Dendritic cell treated with granulocyte-macrophage colony-stimulating factor and Interleukin-4, amounts not matched to agents 40 ng/mL and 50 ng/mL, for 4 days (primary cell): ENCODE results near the gene KRT24.

ENCODE experiments used
- H3K27ac Mint-ChIP-seq: one replicate; pipeline ENCODE4 v1.8.0; 2022; ENCODE audit warnings: mild to moderate bottlenecking, mixed read lengths
- H3K27me3 Mint-ChIP-seq: one replicate; pipeline ENCODE4 v1.8.0; 2022; ENCODE audit warnings: mild to moderate bottlenecking, mixed read lengths
- H3K36me3 Mint-ChIP-seq: one replicate; pipeline ENCODE4 v1.8.0; 2022; ENCODE audit warnings: low read depth, mixed read lengths
- H3K4me1 Mint-ChIP-seq: one replicate; pipeline ENCODE4 v1.8.0; 2022; ENCODE audit warnings: low read depth, mixed read lengths
- H3K4me3 Mint-ChIP-seq: one replicate; pipeline ENCODE4 v1.8.0; 2022; ENCODE audit warnings: mild to moderate bottlenecking, moderate library complexity, mixed read lengths
- H3K9me3 Mint-ChIP-seq: one replicate; pipeline ENCODE4 v1.8.0; 2022; ENCODE audit warnings: mixed read lengths
- intact Hi-C: fragments of 100-400 bp; cut with micrococcal nuclease; formaldehyde crosslinking; loops from one replicate; pipeline ENCODE4 v1.15.0; 2022

The KRT24 gene

DNA sequence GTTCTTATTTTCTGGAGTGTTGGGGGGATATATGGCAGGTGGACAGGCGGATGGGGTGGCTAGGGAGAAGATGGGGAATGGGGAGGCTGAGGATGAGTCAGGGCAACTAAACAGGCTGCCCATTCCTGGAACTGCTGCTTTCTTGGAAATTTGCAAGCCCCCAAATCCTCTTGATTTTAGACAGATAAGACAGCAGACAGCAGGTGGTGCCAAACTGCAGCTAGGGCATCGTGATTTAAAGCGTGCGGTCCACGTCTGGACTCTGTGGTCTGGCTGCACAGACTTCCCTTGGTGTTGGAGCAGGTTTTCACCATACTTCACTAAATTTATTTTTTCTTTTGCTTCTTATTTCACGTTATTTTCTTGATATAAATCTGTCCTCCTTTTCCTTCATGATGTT is 10.9 kb upstream of the KRT24 start:
- intact Hi-C loops = no loop called here
- no peaks in the 10 kb centered on the region for H3K36me3 Mint-ChIP-seq
- no peaks in the 10 kb centered on the region for H3K9me3 Mint-ChIP-seq
- H3K27ac Mint-ChIP-seq = no peak overlapping the region
- H3K27me3 Mint-ChIP-seq = peaks cover 30% of the 10 kb centered on the region
- no peak overlapping the region for H3K4me3 Mint-ChIP-seq
- no peaks in the 10 kb centered on the region for H3K4me1 Mint-ChIP-seq

DNA sequence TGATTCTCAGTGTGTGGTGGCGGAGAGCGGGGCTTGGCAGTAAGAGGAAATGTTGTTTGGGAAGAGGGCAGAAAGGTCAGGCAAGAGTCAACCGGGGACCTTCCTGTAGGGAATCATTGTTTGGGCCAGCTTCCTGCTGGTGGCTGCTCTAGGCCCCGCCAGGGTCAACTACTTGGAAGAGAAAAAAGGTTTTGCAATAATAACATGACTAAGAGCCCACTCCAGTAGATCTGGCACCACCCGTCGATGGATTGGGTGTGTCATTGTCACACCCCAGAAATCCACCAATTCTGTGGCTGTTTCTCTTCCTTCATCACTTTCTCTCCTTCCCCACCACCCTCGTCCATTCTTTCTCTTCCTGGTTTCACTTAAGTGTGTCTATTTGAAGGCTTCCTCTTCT is 4.2 kb upstream of the KRT24 start:
- Mint-ChIP-seq H3K4me1 (peaks cover 12% of the 10 kb centered on the region), H3K27me3 (peaks cover 26% of the 10 kb centered on the region)

DNA sequence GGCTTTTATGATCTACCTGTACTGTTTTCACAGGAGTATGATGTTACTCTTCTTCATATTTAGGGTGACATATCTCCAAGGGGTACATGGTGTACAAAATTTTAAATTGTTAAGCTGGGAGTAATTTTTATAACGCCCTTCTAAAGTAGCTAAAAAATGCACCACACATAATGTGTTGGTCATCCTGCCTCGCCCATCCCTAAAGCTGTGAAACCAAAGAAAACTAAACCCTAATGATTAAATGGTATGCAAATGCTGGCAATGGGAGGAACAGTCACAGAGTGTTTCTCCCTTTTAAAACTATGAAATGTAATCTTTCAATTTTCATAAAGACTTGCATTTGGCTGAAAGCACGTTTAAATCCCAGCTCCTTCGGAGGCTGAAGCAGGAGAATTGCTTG is 2.0 kb upstream of the KRT24 start:
- peaks cover 12% of the 10 kb centered on the region for H3K4me1 Mint-ChIP-seq
- peaks cover 25% of the 10 kb centered on the region for H3K27me3 Mint-ChIP-seq
- H3K9me3 Mint-ChIP-seq = peaks cover 12% of the 10 kb centered on the region
- intact Hi-C loops = no loop called here
- H3K4me3 Mint-ChIP-seq = no peak overlapping the region
- no peak overlapping the region for H3K27ac Mint-ChIP-seq
- no peaks in the 10 kb centered on the region for H3K36me3 Mint-ChIP-seq

More for the DNA sequence above, 4.2 kb upstream of the KRT24 start:
- intact Hi-C loops = no loop called here
- peaks cover 12% of the 10 kb centered on the region for H3K9me3 Mint-ChIP-seq
- no peak overlapping the region for H3K27ac Mint-ChIP-seq
- no peaks in the 10 kb centered on the region for H3K36me3 Mint-ChIP-seq
- no peak overlapping the region for H3K4me3 Mint-ChIP-seq

DNA sequence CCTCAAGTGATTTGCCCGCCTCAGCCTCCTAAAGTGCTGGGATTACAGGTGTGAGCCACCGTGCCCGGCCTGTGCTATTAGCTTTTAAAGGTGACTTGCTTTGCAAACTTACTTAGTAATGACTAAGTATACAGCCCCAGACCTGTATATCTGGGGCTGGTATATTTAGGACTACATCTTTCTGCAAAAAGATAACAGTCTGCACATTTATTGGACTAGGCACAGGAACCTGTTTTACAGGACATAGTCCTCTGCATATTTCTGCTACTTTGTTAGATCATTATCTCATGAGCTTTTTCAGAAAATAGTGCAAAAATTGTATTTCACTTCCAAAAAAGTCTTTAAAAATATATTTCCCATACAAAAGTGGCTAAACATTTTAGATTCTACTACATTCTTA is 1.3 kb downstream of the KRT24 start:
- peaks cover 40% of the 10 kb centered on the region for H3K27me3 Mint-ChIP-seq
- H3K4me1 Mint-ChIP-seq = no peaks in the 10 kb centered on the region
- intact Hi-C loops = no loop called here
- no peaks in the 10 kb centered on the region for H3K9me3 Mint-ChIP-seq
- no peak overlapping the region for H3K27ac Mint-ChIP-seq
- H3K36me3 Mint-ChIP-seq = no peaks in the 10 kb centered on the region
- H3K4me3 Mint-ChIP-seq = no peak overlapping the region

- intact Hi-C loops = no loop called here
- no peak overlapping the region for H3K27ac Mint-ChIP-seq
Observed at GRCh38 chr17:40699853-40700252, 3.7 kb downstream of the KRT24 start.

GRCh38 chr17:40699371-40699770 is 4.2 kb downstream of the KRT24 start:
- no peak overlapping the region for H3K27ac Mint-ChIP-seq
- H3K27me3 Mint-ChIP-seq = peaks cover 51% of the 10 kb centered on the region
- H3K36me3 Mint-ChIP-seq = no peaks in the 10 kb centered on the region
- no peak overlapping the region for H3K4me3 Mint-ChIP-seq
- intact Hi-C loops = no loop called here
- H3K4me1 Mint-ChIP-seq = no peaks in the 10 kb centered on the region
- H3K9me3 Mint-ChIP-seq = no peaks in the 10 kb centered on the region

More at GRCh38 chr17:40699853-40700252, 3.7 kb downstream of the KRT24 start:
- H3K36me3 Mint-ChIP-seq = no peaks in the 10 kb centered on the region
- H3K9me3 Mint-ChIP-seq = no peaks in the 10 kb centered on the region
- H3K27me3 Mint-ChIP-seq = peaks cover 51% of the 10 kb centered on the region
- no peaks in the 10 kb centered on the region for H3K4me1 Mint-ChIP-seq
- no peak overlapping the region for H3K4me3 Mint-ChIP-seq

- no peak overlapping the region for H3K27ac Mint-ChIP-seq
- intact Hi-C loops = no loop called here
- no peak overlapping the region for H3K4me3 Mint-ChIP-seq
- peaks cover 54% of the 10 kb centered on the region for H3K27me3 Mint-ChIP-seq
- no peaks in the 10 kb centered on the region for H3K9me3 Mint-ChIP-seq
- no peaks in the 10 kb centered on the region for H3K4me1 Mint-ChIP-seq
- H3K36me3 Mint-ChIP-seq = no peaks in the 10 kb centered on the region
Observed at GRCh38 chr17:40697297-40697696, 6.3 kb downstream of the KRT24 start.

DNA sequence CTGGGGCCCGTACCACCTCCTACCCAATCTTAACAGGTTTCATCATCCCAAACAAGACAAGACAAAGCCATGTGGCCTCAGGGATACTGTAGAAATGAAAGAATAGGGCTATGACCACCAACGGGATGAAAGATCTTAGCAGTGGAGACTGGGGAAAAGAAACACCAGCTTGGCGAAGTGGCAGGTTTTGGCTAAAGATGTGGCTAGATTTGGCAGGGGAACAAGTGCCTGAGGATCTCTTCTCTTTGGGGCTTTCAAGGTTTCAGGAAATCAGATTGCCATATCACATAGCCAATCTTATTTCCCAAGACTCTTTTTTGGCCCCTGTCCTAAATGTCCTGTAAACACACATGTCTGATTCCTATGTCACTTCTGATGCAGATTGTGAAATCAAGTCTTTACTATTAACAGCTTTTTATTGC is 6.9 kb downstream of the KRT24 start:
- no peak overlapping the region for H3K4me3 Mint-ChIP-seq
- peaks cover 54% of the 10 kb centered on the region for H3K27me3 Mint-ChIP-seq

GRCh38 chr17:40695874-40696472 is 7.6 kb downstream of the KRT24 start:
- intact Hi-C loops = no loop called here
- Mint-ChIP-seq H3K9me3 (no peaks in the 10 kb centered on the region), H3K27me3 (peaks cover 53% of the 10 kb centered on the region), H3K27ac (no peak overlapping the region), H3K4me1 (no peaks in the 10 kb centered on the region), H3K36me3 (no peaks in the 10 kb centered on the region), H3K4me3 (no peak overlapping the region)

More for the DNA sequence above, 6.9 kb downstream of the KRT24 start:
- Mint-ChIP-seq H3K27ac (no peak overlapping the region), H3K4me1 (no peaks in the 10 kb centered on the region), H3K36me3 (no peaks in the 10 kb centered on the region), H3K9me3 (no peaks in the 10 kb centered on the region)
- intact Hi-C loops = no loop called here

DNA sequence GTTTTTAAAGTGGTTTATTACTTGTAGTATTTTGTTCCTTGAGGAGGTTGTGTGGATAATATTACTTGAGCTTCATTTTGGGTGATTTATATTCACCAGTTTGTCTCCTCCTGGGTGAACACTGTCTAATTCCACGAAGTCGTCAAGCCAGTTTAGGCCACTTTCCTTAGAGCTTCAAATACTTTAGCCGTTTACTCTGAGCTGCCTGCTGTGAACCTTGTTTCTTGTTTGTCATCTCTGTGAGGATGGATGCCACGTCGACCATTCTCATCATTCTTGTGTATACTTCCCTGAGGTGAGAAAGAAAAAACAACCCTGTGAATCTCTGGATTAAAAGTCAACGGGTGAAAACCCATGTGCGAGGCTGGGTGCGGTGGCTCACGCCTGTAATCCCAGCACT is 9.0 kb downstream of the KRT24 start:
- Mint-ChIP-seq H3K36me3 (no peaks in the 10 kb centered on the region), H3K27ac (no peak overlapping the region), H3K9me3 (no peaks in the 10 kb centered on the region), H3K4me3 (no peak overlapping the region), H3K4me1 (no peaks in the 10 kb centered on the region), H3K27me3 (peaks cover 57% of the 10 kb centered on the region)
- intact Hi-C loops = no loop called here

DNA sequence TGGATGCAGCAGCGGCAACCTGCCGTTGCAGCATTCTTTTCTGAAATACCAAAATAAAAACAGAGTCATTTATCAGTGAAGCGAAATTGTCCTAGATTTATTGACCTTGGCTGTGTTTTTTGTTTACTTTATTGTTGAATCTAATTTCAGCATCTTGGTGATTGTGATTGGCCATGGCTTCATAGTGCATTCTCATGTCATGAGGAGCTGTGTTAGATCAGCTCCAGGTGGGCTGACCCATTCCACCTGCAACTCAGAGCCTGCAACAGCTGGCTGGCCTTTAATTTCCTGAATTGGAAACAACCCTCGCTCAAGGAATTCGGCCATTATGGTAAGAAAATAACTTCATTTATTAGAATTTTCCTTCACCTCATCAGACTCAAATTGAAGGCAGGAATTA is 16.4 kb downstream of the KRT24 start:
- Mint-ChIP-seq H3K27me3 (peaks cover 28% of the 10 kb centered on the region), H3K27ac (no peak overlapping the region), H3K4me1 (no peaks in the 10 kb centered on the region), H3K9me3 (no peaks in the 10 kb centered on the region), H3K4me3 (no peak overlapping the region), H3K36me3 (no peaks in the 10 kb centered on the region)
- intact Hi-C loops = no loop called here

DNA sequence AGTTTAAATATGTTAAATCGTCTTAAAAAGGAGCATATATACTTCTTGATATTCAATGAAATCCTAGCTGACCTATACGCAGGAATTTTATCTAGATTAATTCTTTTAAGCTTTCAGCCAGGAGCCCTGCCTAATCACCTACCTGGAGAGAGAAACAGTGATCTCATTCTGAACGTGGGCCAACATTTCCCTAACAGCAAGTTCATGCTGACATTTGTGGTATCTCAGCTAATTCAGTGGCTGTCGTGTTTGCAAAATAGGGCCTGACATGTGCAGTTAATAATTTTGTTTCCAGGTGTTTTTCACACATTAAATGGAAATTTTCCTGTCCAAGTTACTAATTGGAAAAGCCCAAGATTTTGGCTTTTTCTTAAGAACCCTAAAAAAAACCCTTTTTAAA is 17.4 kb downstream of the KRT24 start:
- H3K27me3 Mint-ChIP-seq = peaks cover 28% of the 10 kb centered on the region
- no peak overlapping the region for H3K4me3 Mint-ChIP-seq
- H3K9me3 Mint-ChIP-seq = no peaks in the 10 kb centered on the region
- intact Hi-C loops = no loop called here
- no peaks in the 10 kb centered on the region for H3K36me3 Mint-ChIP-seq
- H3K27ac Mint-ChIP-seq = no peak overlapping the region
- no peaks in the 10 kb centered on the region for H3K4me1 Mint-ChIP-seq

GRCh38 chr17:40680998-40681397 is 22.6 kb downstream of the KRT24 start:
- H3K27ac Mint-ChIP-seq = no peak overlapping the region
- peaks cover 1% of the 10 kb centered on the region for H3K4me1 Mint-ChIP-seq
- H3K9me3 Mint-ChIP-seq = no peaks in the 10 kb centered on the region
- intact Hi-C loops = no loop called here
- no peaks in the 10 kb centered on the region for H3K36me3 Mint-ChIP-seq
- H3K4me3 Mint-ChIP-seq = no peak overlapping the region
- H3K27me3 Mint-ChIP-seq = peaks cover 38% of the 10 kb centered on the region

DNA sequence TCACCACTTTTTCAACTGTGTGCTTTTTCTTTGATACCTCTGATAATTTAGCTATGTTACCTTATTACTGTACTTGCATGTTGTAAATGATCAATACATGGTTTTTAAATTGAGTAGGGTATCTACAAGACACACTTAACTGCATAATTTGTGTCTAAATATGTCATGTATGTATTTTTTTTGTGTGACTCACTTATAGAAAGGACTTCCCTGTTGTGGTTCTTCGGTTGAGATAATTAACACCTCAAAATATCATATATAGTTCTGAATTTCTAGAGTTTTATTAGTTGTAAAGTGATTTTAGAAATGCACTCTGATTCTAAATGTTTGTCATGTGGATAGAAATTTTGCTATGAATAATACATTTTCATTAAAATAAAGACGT is 24.0 kb downstream of the KRT24 start:
- Mint-ChIP-seq H3K4me1 (peaks cover 5% of the 10 kb centered on the region), H3K4me3 (no peak overlapping the region), H3K27ac (no peak overlapping the region), H3K9me3 (no peaks in the 10 kb centered on the region), H3K27me3 (peaks cover 40% of the 10 kb centered on the region), H3K36me3 (no peaks in the 10 kb centered on the region)
- intact Hi-C loops = no loop called here

GRCh38 chr17:40678902-40679522 is 24.5 kb downstream of the KRT24 start:
- intact Hi-C loops = no loop called here
- Mint-ChIP-seq H3K9me3 (no peaks in the 10 kb centered on the region), H3K36me3 (no peaks in the 10 kb centered on the region), H3K27ac (no peak overlapping the region), H3K4me1 (peaks cover 10% of the 10 kb centered on the region), H3K4me3 (no peak overlapping the region), H3K27me3 (peaks cover 43% of the 10 kb centered on the region)
